HG03159 (cell line): ENCODE measurements around the gene FOXL2.

Experiments used
- ATAC-seq: cut with Tn5 transposase; IDR thresholded peaks from one replicate; pipeline ENCODE4 v1.9.1; 2021; ENCODE audit warnings: mild to moderate bottlenecking, moderate library complexity; ENCODE audit not compliant: unreplicated experiment

Gene FOXL2

GRCh38 chr3:138898708-138899107 lies 48.2 kb downstream of the FOXL2 start:
- no peak for ATAC-seq

DNA sequence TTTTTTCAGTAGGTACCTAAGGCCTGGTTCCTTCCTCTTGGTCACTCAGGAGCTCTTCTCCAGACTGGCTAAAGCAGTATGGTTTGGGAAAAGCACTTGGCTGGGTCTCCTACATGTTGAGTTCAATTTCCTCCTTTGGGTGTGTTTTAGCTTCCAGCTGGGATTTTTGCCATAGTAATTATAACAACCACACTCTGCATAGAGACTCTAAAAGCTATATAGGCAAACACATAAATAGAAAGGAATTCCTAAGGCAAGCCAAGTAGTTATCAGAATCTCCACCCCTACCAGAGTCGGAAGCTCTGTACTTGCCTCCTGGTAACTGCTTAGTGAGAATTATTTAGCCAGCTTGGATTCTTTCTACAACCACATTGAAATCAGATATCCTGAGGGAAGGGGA lies 48.6 kb downstream of the FOXL2 start:
- ATAC-seq = no peak
